H9 (cell line): ENCODE data around the gene BICDL1. TPM values are rescaled to one million over a fixed set of nuclear protein-coding genes. Genes with fewer than 3 reads are reported as not detected.

ENCODE experiments used
- DNase-seq: peaks from one replicate; pipeline ENCODE4 v3.0.0-alpha.2; 2017
- H2AFZ ChIP-seq: one replicate; pipeline ENCODE4 v1.6.1; 2013; ENCODE audit warnings: mild to moderate bottlenecking, low read length, control low read depth, moderate library complexity
- H2AK5ac ChIP-seq: 2 replicates; pipeline ENCODE4 v1.6.1; 2013; ENCODE audit warnings: low read length, control low read depth, mixed read lengths; ENCODE audit not compliant: insufficient read length
- H2BK120ac ChIP-seq: one replicate; pipeline ENCODE4 v1.6.1; 2013; ENCODE audit warnings: low read depth, mild to moderate bottlenecking, low read length, control low read depth, inconsistent platforms; ENCODE audit not compliant: poor library complexity, severe bottlenecking
- H2BK12ac ChIP-seq: 2 replicates; pipeline ENCODE4 v1.6.1; 2013; ENCODE audit warnings: low read length, control low read depth, mixed read lengths, low read depth; ENCODE audit not compliant: insufficient read length
- H2BK15ac ChIP-seq: 2 replicates; pipeline ENCODE4 v1.6.1; 2013; ENCODE audit warnings: low read depth, low read length, control low read depth
- H2BK20ac ChIP-seq: one replicate; pipeline ENCODE4 v1.6.1; 2013; ENCODE audit warnings: low read depth, mild to moderate bottlenecking, low read length, control low read depth, inconsistent platforms; ENCODE audit not compliant: poor library complexity, severe bottlenecking
- H2BK5ac ChIP-seq: 2 replicates; pipeline ENCODE4 v1.6.1; 2013; ENCODE audit warnings: low read length, control low read depth, mixed read lengths; ENCODE audit not compliant: insufficient read length
- H3K14ac ChIP-seq: 2 replicates; pipeline ENCODE4 v1.6.1; 2013; ENCODE audit warnings: low read length, control low read depth; ENCODE audit not compliant: insufficient read depth
- H3K18ac ChIP-seq: 2 replicates; pipeline ENCODE4 v1.6.1; 2013; ENCODE audit warnings: low read depth, mild to moderate bottlenecking, mixed read lengths, low read length, control low read depth; ENCODE audit not compliant: insufficient read length
- H3K23ac ChIP-seq: 2 replicates; pipeline ENCODE4 v1.6.1; 2013; ENCODE audit warnings: low read length, control low read depth, mixed read lengths, low read depth; ENCODE audit not compliant: insufficient read length
- H3K23me2 ChIP-seq: 2 replicates; pipeline ENCODE4 v1.6.1; 2013; ENCODE audit warnings: low read depth, mild to moderate bottlenecking, mixed read lengths, low read length, control low read depth; ENCODE audit not compliant: insufficient read length, poor library complexity, severe bottlenecking
- H3K27ac ChIP-seq: 2 replicates; pipeline ENCODE4 v1.5.1; 2013; ENCODE audit warnings: low read length, control low read depth, mixed read lengths, low read depth; ENCODE audit not compliant: insufficient read length
- H3K27me3 ChIP-seq: 2 replicates; pipeline ENCODE4 v1.6.1; 2013; ENCODE audit warnings: low read length, control low read depth, inconsistent platforms; ENCODE audit not compliant: insufficient read depth
- H3K4ac ChIP-seq: 2 replicates; pipeline ENCODE4 v1.6.1; 2013; ENCODE audit warnings: low read depth, mild to moderate bottlenecking, control low read depth, inconsistent platforms, low read length, moderate library complexity
- H3K4me1 ChIP-seq: 2 replicates; pipeline ENCODE4 v1.6.1; 2013; ENCODE audit warnings: low read length, control low read depth, inconsistent platforms; ENCODE audit not compliant: insufficient read depth
- H3K4me2 ChIP-seq: 2 replicates; pipeline ENCODE4 v1.6.1; 2013; ENCODE audit warnings: low read length, control low read depth, mixed read lengths; ENCODE audit not compliant: insufficient read length, insufficient read depth
- H3K56ac ChIP-seq: 2 replicates; pipeline ENCODE4 v1.6.1; 2013; ENCODE audit warnings: low read depth, mild to moderate bottlenecking, mixed read lengths, low read length, control low read depth; ENCODE audit not compliant: insufficient read length
- H3K79me1 ChIP-seq: 2 replicates; pipeline ENCODE4 v1.6.1; 2013; ENCODE audit warnings: low read depth, mild to moderate bottlenecking, moderate library complexity, low read length, control low read depth, inconsistent platforms; ENCODE audit not compliant: insufficient read depth, poor library complexity, severe bottlenecking
- H3K79me2 ChIP-seq: 2 replicates; pipeline ENCODE4 v1.6.1; 2013; ENCODE audit warnings: low read length, control low read depth, inconsistent platforms; ENCODE audit not compliant: insufficient read depth
- H3K9ac ChIP-seq: 2 replicates; pipeline ENCODE4 v1.6.1; 2013; ENCODE audit warnings: low read length, control low read depth, mixed read lengths; ENCODE audit not compliant: insufficient read length; ENCODE audit errors: extremely low read depth
- H3K9me3 ChIP-seq: one replicate; pipeline ENCODE4 v1.6.1; 2013; ENCODE audit warnings: low read depth, low read length, inconsistent platforms; ENCODE audit not compliant: control insufficient read depth
- H3T11ph ChIP-seq: one replicate; pipeline ENCODE4 v1.6.1; 2013; ENCODE audit warnings: mild to moderate bottlenecking, low read length, control low read depth, inconsistent platforms
- H4K20me1 ChIP-seq: one replicate; pipeline ENCODE4 v1.6.1; 2013; ENCODE audit not compliant: control insufficient read depth, insufficient read length, insufficient read depth
- H4K5ac ChIP-seq: 2 replicates; pipeline ENCODE4 v1.6.1; 2013; ENCODE audit warnings: low read depth, mild to moderate bottlenecking, mixed read lengths, low read length, control low read depth; ENCODE audit not compliant: insufficient read length
- H4K8ac ChIP-seq: replicated peaks from 2 replicates; pipeline ENCODE4 v1.6.1; 2013; ENCODE audit warnings: low read length, control low read depth, mixed read lengths, low read depth; ENCODE audit not compliant: insufficient read length
- H4K91ac ChIP-seq: 2 replicates; pipeline ENCODE4 v1.6.1; 2013; ENCODE audit warnings: low read depth, mild to moderate bottlenecking, moderate library complexity, mixed read lengths, low read length, control low read depth; ENCODE audit not compliant: insufficient read length
- H3K27ac Mint-ChIP-seq, 3 experiments: 2 replicates in 2 of 3; 3 replicates in 1 of 3; pipeline ENCODE4 v1.8.0; 2020 to 2021; ENCODE audit warnings: mixed read lengths in 3 of 3, mild to moderate bottlenecking in 1 of 3, moderate library complexity in 1 of 3
- H3K27me3 Mint-ChIP-seq: 2 replicates; pipeline ENCODE4 v1.8.0; 2021; ENCODE audit warnings: low read depth, mild to moderate bottlenecking, moderate library complexity, mixed read lengths
- H3K36me3 Mint-ChIP-seq, 3 experiments: 2 replicates in 2 of 3; 3 replicates in 1 of 3; pipeline ENCODE4 v1.8.0; 2020 to 2021; ENCODE audit warnings: low read depth in 3 of 3, mixed read lengths in 3 of 3; ENCODE audit not compliant: insufficient read depth in 1 of 3
- H3K4me1 Mint-ChIP-seq, 2 experiments: 2 replicates each; pipeline ENCODE4 v1.8.0; 2020; ENCODE audit warnings: mixed read lengths in 2 of 2
- H3K4me3 Mint-ChIP-seq, 2 experiments: 2 replicates in 1 of 2; 3 replicates in 1 of 2; pipeline ENCODE4 v1.8.0; 2020 to 2021; ENCODE audit warnings: mild to moderate bottlenecking in 2 of 2, mixed read lengths in 2 of 2, moderate library complexity in 1 of 2
- H3K9me3 Mint-ChIP-seq, 2 experiments: 2 replicates in 1 of 2; 3 replicates in 1 of 2; pipeline ENCODE4 v1.8.0; 2020; ENCODE audit warnings: mild to moderate bottlenecking in 2 of 2, mixed read lengths in 2 of 2, moderate library complexity in 1 of 2
- WGBS: extraction: QIAGEN DNeasy Blood & Tissue Kit; methylation state at CpG from one replicate; pipeline ENCODE4 v1.1.7; 2013; ENCODE audit warnings: missing lambda C conversion rate, low lambda C conversion rate, mixed read lengths; ENCODE audit not compliant: insufficient read length; ENCODE audit errors: extremely low coverage; 5-methylcytosine and 5-hydroxymethylcytosine counted together
- total RNA-seq: library from RNA; stranded (reverse); gene quantifications from 2 replicates; pipeline ENCODE4 v1.2.1, GENCODE V29; 2021
- TF ChIP-seq, protein P1 (sequence below): fragments of 200-600 bp; sonication (generic); conservative IDR thresholded peaks from 3 replicates; pipeline ENCODE4 v1.8.0; 2021; ENCODE audit warnings: antibody characterized with exemption, mild to moderate bottlenecking

BICDL1 gene
- total RNA-seq, 1 experiment from 2014 or later, result 13.8 TPM

DNA sequence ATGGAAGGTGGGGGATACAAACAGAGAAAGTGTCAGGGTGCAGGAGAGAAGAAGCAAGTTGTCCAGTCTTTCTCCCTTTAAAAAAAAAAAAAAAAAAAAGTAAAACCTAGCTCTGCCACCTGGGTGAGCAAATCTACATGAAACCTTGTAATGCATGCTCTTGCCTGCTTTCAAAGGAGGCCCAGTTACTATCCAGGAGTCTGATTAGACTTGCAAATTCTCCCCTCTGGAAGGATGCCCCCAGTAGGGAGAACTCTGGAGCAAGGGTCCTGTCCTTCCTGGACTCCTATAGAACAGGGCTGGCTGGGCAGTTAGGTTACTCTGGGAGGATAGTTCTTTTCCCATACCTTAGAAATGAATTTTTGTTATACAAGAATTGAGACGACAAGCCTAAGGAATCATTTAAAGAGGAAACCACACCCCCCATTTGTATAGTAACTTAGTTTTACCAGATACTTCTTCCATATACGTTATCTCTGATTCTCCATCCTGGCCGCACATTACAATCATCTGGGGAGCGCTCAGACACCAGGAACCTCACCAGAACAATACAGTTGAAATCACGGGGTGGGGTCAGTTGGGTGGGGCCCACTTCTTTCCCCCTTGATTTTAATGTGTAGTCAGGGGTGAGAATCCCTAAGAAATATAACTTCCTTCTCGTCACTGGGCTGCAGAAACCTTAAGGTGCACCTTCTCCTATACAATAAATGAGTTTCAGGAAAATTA lies 97.0 kb downstream of the BICDL1 start:
- H3K23me2 ChIP-seq, result no peaks in the 10 kb centered on the region
- TF ChIP-seq, protein P1, sequence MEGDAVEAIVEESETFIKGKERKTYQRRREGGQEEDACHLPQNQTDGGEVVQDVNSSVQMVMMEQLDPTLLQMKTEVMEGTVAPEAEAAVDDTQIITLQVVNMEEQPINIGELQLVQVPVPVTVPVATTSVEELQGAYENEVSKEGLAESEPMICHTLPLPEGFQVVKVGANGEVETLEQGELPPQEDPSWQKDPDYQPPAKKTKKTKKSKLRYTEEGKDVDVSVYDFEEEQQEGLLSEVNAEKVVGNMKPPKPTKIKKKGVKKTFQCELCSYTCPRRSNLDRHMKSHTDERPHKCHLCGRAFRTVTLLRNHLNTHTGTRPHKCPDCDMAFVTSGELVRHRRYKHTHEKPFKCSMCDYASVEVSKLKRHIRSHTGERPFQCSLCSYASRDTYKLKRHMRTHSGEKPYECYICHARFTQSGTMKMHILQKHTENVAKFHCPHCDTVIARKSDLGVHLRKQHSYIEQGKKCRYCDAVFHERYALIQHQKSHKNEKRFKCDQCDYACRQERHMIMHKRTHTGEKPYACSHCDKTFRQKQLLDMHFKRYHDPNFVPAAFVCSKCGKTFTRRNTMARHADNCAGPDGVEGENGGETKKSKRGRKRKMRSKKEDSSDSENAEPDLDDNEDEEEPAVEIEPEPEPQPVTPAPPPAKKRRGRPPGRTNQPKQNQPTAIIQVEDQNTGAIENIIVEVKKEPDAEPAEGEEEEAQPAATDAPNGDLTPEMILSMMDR, result no peak
- Mint-ChIP-seq H3K27me3 (no peaks in the 10 kb centered on the region), H3K4me3 (peak overlapping the region; percentile 38 to 56; a peak in 4 of 5 replicates), H3K27ac (peak overlapping the region; percentile 87 to 97 (median 97)), H3K4me1 (peaks cover 40 to 41% of the 10 kb centered on the region in 2 experiments), H3K36me3 (peaks cover 10 to 21% (median 18%) of the 10 kb centered on the region in 3 experiments; a peak in 5 of 7 replicates), H3K9me3 (no peaks in the 10 kb centered on the region; a peak in 1 of 5 replicates)
- no CpG with 5 or more reads among the region's 6 CpGs for WGBS
- H2BK5ac ChIP-seq, result no peak overlapping the region
- H3K27ac ChIP-seq, result peak overlapping the region; percentile 50
- H2BK15ac ChIP-seq, result no peak overlapping the region
- H3K4ac ChIP-seq, result no peak overlapping the region
- no peaks in the 10 kb centered on the region for H4K20me1 ChIP-seq
- no peak overlapping the region for H2BK20ac ChIP-seq
- no peaks in the 10 kb centered on the region for H3K79me1 ChIP-seq
- no peaks in the 10 kb centered on the region for H3K27me3 ChIP-seq
- H4K91ac ChIP-seq, result no peak overlapping the region
- no peak overlapping the region for H4K5ac ChIP-seq
- peak overlapping the region; percentile 51 for H3K4me2 ChIP-seq
- no peak overlapping the region for H2AFZ ChIP-seq
- no peak overlapping the region for H2AK5ac ChIP-seq
- DNase-seq, result peak; percentile 70
- no peak overlapping the region for H3K23ac ChIP-seq
- H3K9ac ChIP-seq, result no peak overlapping the region
- H2BK120ac ChIP-seq, result no peak overlapping the region
- peaks cover 5% of the 10 kb centered on the region; the same call in 1 of the 2 replicates for H3K4me1 ChIP-seq
- no peaks in the 10 kb centered on the region for H3K9me3 ChIP-seq
- no peak overlapping the region for H3K18ac ChIP-seq
- no peak overlapping the region for H2BK12ac ChIP-seq
- no peak overlapping the region for H4K8ac ChIP-seq
- no peaks in the 10 kb centered on the region for H3K79me2 ChIP-seq
- no peak overlapping the region for H3T11ph ChIP-seq
- no peak overlapping the region for H3K14ac ChIP-seq
- H3K56ac ChIP-seq, result no peak overlapping the region
